Naive thymus-derived CD4-positive, alpha-beta T cell (primary cell): Measurements from ENCODE around the gene CRIP3. TPM values are rescaled to one million over a fixed set of nuclear protein-coding genes. Genes with fewer than 3 reads are reported as not detected.
"Not testable (repeated sequence)": the region's sequence is repeated elsewhere in the genome, so short reads cannot be mapped to it uniquely, and the experiment has no call there.

ENCODE experiments used
- ATAC-seq: fragments of 150-1000 bp; cut with Tn5 transposase; 2 replicates; pipeline ENCODE4 v1.10.0; 2021; ENCODE audit warnings: mild to moderate bottlenecking, moderate library complexity
- CTCF ChIA-PET: fragments of 350-600 bp; sonication (Branson Sonifier 250); formaldehyde crosslinking; loops from one replicate; lab custom pipeline; 2021; ENCODE audit warnings: antibody characterized with exemption; lab: Charles Lee
- POLR2A ChIA-PET: fragments of 350-600 bp; sonication (Branson Sonifier 250); formaldehyde crosslinking; loops from one replicate; lab custom pipeline; 2021; ENCODE audit warnings: antibody characterized with exemption, inconsistent platforms; lab: Charles Lee
- DNase-seq, 9 donors: peaks; one replicate each; pipeline versions ENCODE4 v3.0.0 to v3.0.0-alpha.2; 2020 to 2022; ENCODE audit warnings: mixed read lengths in 1 of 9
- H3K27ac ChIP-seq: one replicate; pipeline ENCODE4 v1.7.0; 2013; ENCODE audit warnings: mild to moderate bottlenecking, low read depth, low read length, moderate library complexity
- H3K27me3 ChIP-seq, 2 donors: one replicate each; pipeline ENCODE4 v1.7.0; 2013; ENCODE audit warnings: low read length in 2 of 2, mild to moderate bottlenecking in 2 of 2, moderate library complexity in 2 of 2; ENCODE audit not compliant: control insufficient read depth in 2 of 2, insufficient read depth in 2 of 2
- H3K36me3 ChIP-seq, 3 experiments: 1 replicate in 2 of 3; 2 replicates in 1 of 3; pipeline ENCODE4 v1.7.0; 2013; ENCODE audit warnings: low read length in 3 of 3, mild to moderate bottlenecking in 3 of 3, moderate library complexity in 1 of 3; ENCODE audit not compliant: insufficient read depth in 3 of 3, control insufficient read depth in 2 of 3
- H3K4me1 ChIP-seq, 2 donors: one replicate each; pipeline ENCODE4 v1.7.0; 2013; ENCODE audit warnings: low read length in 2 of 2, mild to moderate bottlenecking in 2 of 2, moderate library complexity in 1 of 2; ENCODE audit not compliant: control insufficient read depth in 2 of 2, insufficient read depth in 2 of 2
- H3K4me3 ChIP-seq: 2 replicates; pipeline ENCODE4 v1.7.0; 2013; ENCODE audit warnings: mild to moderate bottlenecking, low read length
- H3K9me3 ChIP-seq, 3 experiments: 1 replicate in 2 of 3; 2 replicates in 1 of 3; pipeline ENCODE4 v1.7.0; 2013; ENCODE audit warnings: low read length in 3 of 3; ENCODE audit not compliant: control insufficient read depth in 2 of 3
- H3K27ac Mint-ChIP-seq, 9 donors: one replicate each; pipeline ENCODE4 v1.8.0; 2020 to 2022; ENCODE audit warnings: mixed read lengths in 9 of 9, mild to moderate bottlenecking in 8 of 9, moderate library complexity in 5 of 9, inconsistent platforms in 2 of 9
- H3K27me3 Mint-ChIP-seq, 5 donors: one replicate each; pipeline ENCODE4 v1.8.0; 2021 to 2022; ENCODE audit warnings: mixed read lengths in 5 of 5, mild to moderate bottlenecking in 1 of 5
- H3K36me3 Mint-ChIP-seq, 5 donors: one replicate each; pipeline ENCODE4 v1.8.0; 2020 to 2022; ENCODE audit warnings: mixed read lengths in 5 of 5, mild to moderate bottlenecking in 3 of 5, inconsistent platforms in 1 of 5
- H3K4me1 Mint-ChIP-seq, 7 donors: one replicate each; pipeline ENCODE4 v1.8.0; 2020 to 2022; ENCODE audit warnings: mixed read lengths in 7 of 7, mild to moderate bottlenecking in 3 of 7, inconsistent platforms in 1 of 7
- H3K4me3 Mint-ChIP-seq, 10 donors: one replicate each; pipeline ENCODE4 v1.8.0; 2020 to 2022; ENCODE audit warnings: mild to moderate bottlenecking in 10 of 10, mixed read lengths in 10 of 10, moderate library complexity in 6 of 10, inconsistent platforms in 2 of 10
- H3K9me3 Mint-ChIP-seq, 11 donors: one replicate each; pipeline ENCODE4 v1.8.0; 2020 to 2022; ENCODE audit warnings: mixed read lengths in 11 of 11, mild to moderate bottlenecking in 4 of 11, inconsistent platforms in 1 of 11, moderate library complexity in 1 of 11
- intact Hi-C, 2 donors: fragments of 100-400 bp; cut with micrococcal nuclease; formaldehyde crosslinking; loops; one replicate each; pipeline ENCODE4 v1.15.1; 2023
- polyA plus RNA-seq, 2 donors: library from polyadenylated mRNA; unstranded; fragments of 300-500 nt; fragmentation: Illumina TruSeq; gene quantifications; one replicate each; pipeline ENCODE4 v1.2.3, GENCODE V29; 2021
- total RNA-seq, 6 experiments: library from RNA in 5 of 6; stranded (reverse) in 5 of 6; gene quantifications; 1 replicate in 5 of 6; 2 replicates in 1 of 6; pipeline ENCODE4 v1.2.3 and lab custom pipeline; 2021 to 2026

Gene CRIP3
- total and polyA plus RNA-seq, 7 experiments from 2014 or later, result 2.1 to 7.4 (median 4.8) TPM; not detected in 3

DNA sequence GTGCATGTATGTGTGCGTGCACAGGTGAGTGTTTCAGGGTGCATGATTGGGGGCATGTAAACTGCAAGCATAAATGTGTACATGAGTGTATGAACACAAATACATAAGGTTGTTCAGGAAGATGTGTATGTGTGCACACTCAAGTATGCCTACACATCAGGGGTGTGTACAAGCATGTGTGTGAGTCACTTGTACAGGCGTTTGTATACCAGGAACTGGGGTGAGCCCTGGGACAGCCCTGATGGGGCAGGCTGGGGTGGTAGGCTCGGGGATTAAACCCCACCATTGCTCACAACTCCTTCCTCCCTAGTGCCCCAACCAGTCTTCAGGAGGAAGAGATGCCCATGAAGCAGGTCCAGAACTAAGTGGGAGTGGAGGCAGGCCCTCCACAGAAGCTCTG is 4.3 kb downstream of the CRIP3 start:
- CTCF ChIA-PET, result no interaction called here
- peak overlapping the region in 1 of 9 donors; percentile 46 for H3K27ac Mint-ChIP-seq
- H3K36me3 Mint-ChIP-seq, result no peaks in the 10 kb centered on the region

DNA sequence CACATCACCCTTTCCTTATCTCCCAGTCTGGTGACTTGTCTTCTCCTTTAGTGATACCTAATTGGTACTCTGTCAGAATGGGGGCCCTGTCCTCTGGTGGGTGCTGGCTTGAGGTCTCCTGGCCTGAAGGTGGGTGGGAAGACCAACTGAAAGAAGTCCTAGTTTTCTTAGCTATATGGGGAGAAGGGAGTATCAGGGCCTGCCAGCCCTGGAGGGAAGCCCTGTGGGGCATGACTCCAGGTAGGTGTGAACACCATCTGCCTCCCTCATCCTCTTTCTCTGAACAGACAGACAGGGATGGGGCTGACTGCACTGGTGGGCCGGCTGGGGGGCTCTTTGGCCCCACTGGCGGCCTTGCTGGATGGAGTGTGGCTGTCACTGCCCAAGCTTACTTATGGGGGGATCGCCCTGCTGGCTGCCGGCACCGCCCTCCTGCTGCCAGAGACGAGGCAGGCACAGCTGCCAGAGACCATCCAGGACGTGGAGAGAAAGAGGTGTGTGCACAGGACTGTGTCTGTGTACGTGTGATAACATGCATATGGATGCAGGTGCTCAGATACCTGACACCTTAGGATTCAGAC is 4.8 kb downstream of the CRIP3 start:
- intact Hi-C loops, result no loop called here
- peaks cover 2 to 13% (median 7%) of the 10 kb centered on the region in 7 donors for H3K4me1 Mint-ChIP-seq
- ATAC-seq (no peak), DNase-seq (no peak)
- H3K36me3 Mint-ChIP-seq, result no peaks in the 10 kb centered on the region
- CTCF ChIA-PET, result no interaction called here
- Histone ChIP-seq H3K4me1 (peaks cover 1 to 7% of the 10 kb centered on the region in 2 donors), H3K4me3 (no peak overlapping the region), H3K27me3 (no peaks in the 10 kb centered on the region), H3K27ac (no peak overlapping the region), H3K36me3 (no peaks in the 10 kb centered on the region), H3K9me3 (no peaks in the 10 kb centered on the region)
- POLR2A ChIA-PET, result no interaction called here
- H3K9me3 Mint-ChIP-seq, result no peaks in the 10 kb centered on the region
- no peak overlapping the region for H3K4me3 Mint-ChIP-seq
- peak overlapping the region in 1 of 9 donors; percentile 22 for H3K27ac Mint-ChIP-seq
- H3K27me3 Mint-ChIP-seq, result peaks cover 0 to 13% (median 2%) of the 10 kb centered on the region in 5 donors

More for the DNA sequence above, 4.3 kb downstream of the CRIP3 start:
- H3K4me1 ChIP-seq, result peaks cover 6 to 11% of the 10 kb centered on the region in 2 donors
- H3K9me3 ChIP-seq, result no peaks in the 10 kb centered on the region
- POLR2A ChIA-PET, result no interaction called here
- no peaks in the 10 kb centered on the region for H3K9me3 Mint-ChIP-seq
- no peaks in the 10 kb centered on the region for H3K27me3 ChIP-seq
- no peak for ATAC-seq
- no peaks in the 10 kb centered on the region for H3K36me3 ChIP-seq
- no peak overlapping the region for H3K27ac ChIP-seq
- DNase-seq, result no peak
- H3K4me3 Mint-ChIP-seq, result no peak overlapping the region
- peaks cover 7 to 13% (median 10%) of the 10 kb centered on the region in 7 donors for H3K4me1 Mint-ChIP-seq
- H3K4me3 ChIP-seq, result no peak overlapping the region
- peaks cover 0 to 17% (median 0%) of the 10 kb centered on the region in 5 donors for H3K27me3 Mint-ChIP-seq
- intact Hi-C loops, result no loop called here

DNA sequence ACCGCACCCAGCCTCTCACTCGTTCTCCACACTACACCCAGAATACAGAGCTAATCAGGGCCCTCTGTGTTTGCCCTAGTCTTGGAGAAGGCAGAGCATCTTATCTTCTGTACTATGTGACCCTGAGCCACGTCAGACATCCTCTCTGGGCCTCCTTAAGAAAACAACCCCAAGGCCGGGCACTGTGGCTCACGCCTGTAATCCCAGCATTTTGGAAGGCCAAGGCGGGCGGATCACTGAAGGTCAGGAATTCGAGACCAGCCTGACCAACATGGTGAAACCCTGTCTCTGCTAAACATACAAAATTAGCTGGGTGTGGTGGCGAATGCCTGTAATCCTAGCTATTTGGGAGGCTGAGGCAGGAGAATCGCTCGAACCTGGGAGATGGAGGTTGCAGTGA is 5.6 kb downstream of the CRIP3 start:
- H3K4me3 ChIP-seq, H3K4me1 ChIP-seq, H3K9me3 ChIP-seq, H3K36me3 ChIP-seq, CTCF ChIA-PET, POLR2A ChIA-PET, H3K36me3 Mint-ChIP-seq, H3K27me3 Mint-ChIP-seq, ATAC-seq, H3K9me3 Mint-ChIP-seq, DNase-seq, H3K4me3 Mint-ChIP-seq, H3K27ac ChIP-seq, H3K27me3 ChIP-seq, H3K27ac Mint-ChIP-seq, H3K4me1 Mint-ChIP-seq, intact Hi-C loops: not testable (repeated sequence)

DNA sequence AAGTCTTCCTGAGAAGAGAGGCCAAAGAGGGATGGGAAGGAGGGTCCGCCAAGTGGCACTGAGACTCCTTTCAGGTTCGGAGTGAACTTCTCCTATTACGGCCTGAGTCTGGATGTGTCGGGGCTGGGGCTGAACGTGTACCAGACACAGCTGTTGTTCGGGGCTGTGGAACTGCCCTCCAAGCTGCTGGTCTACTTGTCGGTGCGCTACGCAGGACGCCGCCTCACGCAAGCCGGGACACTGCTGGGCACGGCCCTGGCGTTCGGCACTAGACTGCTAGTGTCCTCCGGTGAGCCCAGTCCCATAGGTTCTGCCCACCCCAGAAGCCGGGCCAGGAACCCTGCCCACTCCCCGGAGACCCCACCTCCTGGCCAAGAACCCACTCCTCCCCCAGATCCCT is 6.5 kb downstream of the CRIP3 start:
- Mint-ChIP-seq H3K4me3 (no peak overlapping the region), H3K27ac (no peak overlapping the region), H3K9me3 (no peaks in the 10 kb centered on the region), H3K36me3 (no peaks in the 10 kb centered on the region), H3K4me1 (peaks cover 0 to 7% (median 0%) of the 10 kb centered on the region in 7 donors), H3K27me3 (peaks cover 0 to 7% (median 5%) of the 10 kb centered on the region in 5 donors)
- DNase-seq (no peak), ATAC-seq (no peak)
- Histone ChIP-seq H3K4me3 (no peak overlapping the region), H3K27me3 (no peaks in the 10 kb centered on the region), H3K9me3 (no peaks in the 10 kb centered on the region), H3K36me3 (no peaks in the 10 kb centered on the region), H3K27ac (no peak overlapping the region), H3K4me1 (no peaks in the 10 kb centered on the region)
- ChIA-PET CTCF (no interaction called here), POLR2A (no interaction called here)
- intact Hi-C loops, result no loop called here

DNA sequence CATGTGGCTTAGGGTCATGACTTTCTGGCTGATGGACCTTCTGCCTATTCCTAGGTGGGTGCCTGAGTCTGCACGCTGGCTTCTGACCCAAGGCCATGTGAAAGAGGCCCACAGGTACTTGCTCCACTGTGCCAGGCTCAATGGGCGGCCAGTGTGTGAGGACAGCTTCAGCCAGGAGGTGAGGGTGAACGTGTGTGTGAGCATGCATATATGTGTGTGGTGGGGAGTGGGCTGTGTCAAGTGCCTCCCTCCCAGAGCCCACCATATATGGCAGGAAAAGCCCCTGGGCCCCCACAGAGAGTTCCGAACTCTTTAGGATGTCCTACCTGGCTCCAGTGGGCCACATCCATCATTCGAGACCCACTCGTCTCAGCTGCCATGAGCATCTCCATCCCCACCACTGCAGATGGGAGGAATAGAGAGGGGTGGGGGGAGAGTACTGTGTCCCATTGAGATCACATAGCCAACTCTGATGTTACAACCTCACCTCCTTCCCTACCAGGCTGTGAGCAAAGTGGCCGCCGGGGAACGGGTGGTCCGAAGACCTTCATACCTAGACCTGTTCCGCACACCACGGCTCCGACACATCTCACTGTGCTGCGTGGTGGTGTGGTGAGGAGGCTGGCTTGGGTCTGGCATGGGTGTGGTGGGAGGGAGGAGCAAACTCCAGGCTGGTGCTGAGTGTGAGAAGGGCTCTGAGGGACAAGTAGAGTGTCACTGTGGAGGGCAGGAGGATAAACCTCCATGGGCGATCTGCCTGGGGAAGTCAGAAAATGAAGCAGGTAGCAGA is 7.3 kb downstream of the CRIP3 start:
- no peak overlapping the region for H3K27ac Mint-ChIP-seq
- Histone ChIP-seq H3K9me3 (no peaks in the 10 kb centered on the region), H3K4me3 (no peak overlapping the region), H3K36me3 (no peaks in the 10 kb centered on the region), H3K4me1 (no peaks in the 10 kb centered on the region), H3K27ac (no peak overlapping the region), H3K27me3 (no peaks in the 10 kb centered on the region)
- ATAC-seq (no peak), DNase-seq (no peak)
- CTCF ChIA-PET, result interaction anchor here (0.6 kb wide), 1 partner anchor 162 kb away, joined by 5 read pairs; no protein-coding TSS in a partner anchor
- peaks cover 0 to 7% (median 0%) of the 10 kb centered on the region in 7 donors for H3K4me1 Mint-ChIP-seq
- H3K9me3 Mint-ChIP-seq, result no peaks in the 10 kb centered on the region
- POLR2A ChIA-PET, result interaction anchor here (0.5 kb wide), 1 partner anchor 12 kb away, joined by 3 read pairs; no protein-coding TSS in a partner anchor
- H3K4me3 Mint-ChIP-seq, result no peak overlapping the region
- H3K36me3 Mint-ChIP-seq, result no peaks in the 10 kb centered on the region
- H3K27me3 Mint-ChIP-seq, result peaks cover 0 to 9% (median 7%) of the 10 kb centered on the region in 5 donors
- intact Hi-C loops, result no loop called here

DNA sequence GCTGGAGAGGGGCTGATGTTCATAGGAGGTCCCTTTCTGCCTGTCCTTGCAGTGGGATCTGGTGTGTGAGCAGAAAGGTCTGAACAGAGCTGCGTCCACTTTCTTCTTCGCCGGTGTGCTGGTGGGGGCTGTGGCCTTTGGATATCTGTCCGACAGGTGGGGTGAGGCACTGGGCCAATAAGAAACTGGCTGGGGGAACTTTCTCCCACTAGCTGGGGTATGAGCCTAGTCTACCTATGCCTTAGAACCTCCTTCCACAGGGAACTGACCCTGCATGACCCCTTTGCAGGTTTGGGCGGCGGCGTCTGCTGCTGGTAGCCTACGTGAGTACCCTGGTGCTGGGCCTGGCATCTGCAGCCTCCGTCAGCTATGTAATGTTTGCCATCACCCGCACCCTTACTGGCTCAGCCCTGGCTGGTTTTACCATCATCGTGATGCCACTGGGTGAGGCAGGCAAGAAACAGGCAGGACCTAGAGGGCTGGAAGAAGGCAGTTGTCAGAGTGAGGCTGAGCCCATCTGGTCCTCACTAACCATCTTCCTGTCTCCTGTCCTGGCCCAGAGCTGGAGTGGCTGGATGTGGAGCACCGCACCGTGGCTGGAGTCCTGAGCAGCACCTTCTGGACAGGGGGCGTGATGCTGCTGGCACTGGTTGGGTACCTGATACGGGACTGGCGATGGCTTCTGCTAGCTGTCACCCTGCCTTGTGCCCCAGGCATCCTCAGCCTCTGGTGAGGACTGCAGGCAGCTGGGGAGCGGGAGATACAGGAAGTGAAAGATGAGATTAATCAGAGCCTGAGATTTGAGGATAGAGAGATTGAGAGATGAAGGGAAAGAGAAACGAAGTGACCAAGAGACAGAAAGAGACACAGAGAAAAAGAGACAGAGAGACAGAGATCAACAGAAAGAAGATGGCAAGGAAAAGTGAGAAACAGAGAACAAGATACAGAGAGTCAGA is 9.0 kb downstream of the CRIP3 start:
- intact Hi-C loops, result no loop called here
- DNase-seq (no peak), ATAC-seq (no peak)
- Mint-ChIP-seq H3K36me3 (no peaks in the 10 kb centered on the region), H3K27me3 (peaks cover 0 to 9% (median 7%) of the 10 kb centered on the region in 5 donors), H3K9me3 (no peaks in the 10 kb centered on the region), H3K4me1 (peaks cover 0 to 7% (median 0%) of the 10 kb centered on the region in 7 donors), H3K4me3 (peak overlapping the region in 1 of 10 donors; percentile 30), H3K27ac (peak overlapping the region in 1 of 9 donors; percentile 28)
- Histone ChIP-seq H3K4me3 (no peak overlapping the region), H3K9me3 (no peaks in the 10 kb centered on the region), H3K27me3 (no peaks in the 10 kb centered on the region), H3K36me3 (no peaks in the 10 kb centered on the region), H3K27ac (no peak overlapping the region), H3K4me1 (no peaks in the 10 kb centered on the region)
- POLR2A ChIA-PET, result interaction anchor here (0.5 kb wide), 1 partner anchor 159 kb away, joined by 3 read pairs; no protein-coding TSS in a partner anchor
- CTCF ChIA-PET, result interaction anchor here (0.6 kb wide), 1 partner anchor 56 kb away, joined by 3 read pairs; the partner anchor contains the start of gene TTBK1
